C4-2B (cell line): ENCODE data around the gene PCNX1.

ENCODE experiments used
- H3K27ac ChIP-seq: fragments of 450-650 bp; 2 replicates; pipeline ENCODE4 v1.5.1; 2017
- ZFX ChIP-seq: fragments of 450-650 bp; IDR thresholded peaks from 2 replicates; pipeline ENCODE4 v1.6.1; 2017
- TF ChIP-seq, protein P1 (sequence below): fragments of 450-650 bp; conservative IDR thresholded peaks from 2 replicates; pipeline ENCODE4 v1.5.1; 2017; ENCODE audit warnings: mild to moderate bottlenecking

Gene PCNX1

DNA sequence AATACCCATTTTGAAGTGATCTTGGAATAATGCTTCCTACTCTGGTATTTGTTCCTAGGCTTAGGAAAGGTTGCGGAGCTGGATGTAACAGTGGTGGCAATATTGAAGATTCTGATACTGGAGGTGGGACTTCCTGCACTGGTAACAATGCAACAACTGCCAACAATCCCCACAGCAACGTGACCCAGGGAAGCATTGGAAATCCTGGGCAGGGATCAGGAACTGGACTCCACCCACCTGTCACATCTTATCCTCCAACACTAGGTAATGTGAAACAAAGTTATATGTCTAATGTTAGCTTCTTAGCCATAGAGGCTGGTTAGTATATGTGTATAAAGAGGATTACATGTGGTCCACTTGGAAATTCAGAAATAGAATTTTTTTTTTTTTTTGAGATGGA is 197.9 kb downstream of the PCNX1 start:
- TF ChIP-seq ZFX = no peak
- TF ChIP-seq, protein P1, sequence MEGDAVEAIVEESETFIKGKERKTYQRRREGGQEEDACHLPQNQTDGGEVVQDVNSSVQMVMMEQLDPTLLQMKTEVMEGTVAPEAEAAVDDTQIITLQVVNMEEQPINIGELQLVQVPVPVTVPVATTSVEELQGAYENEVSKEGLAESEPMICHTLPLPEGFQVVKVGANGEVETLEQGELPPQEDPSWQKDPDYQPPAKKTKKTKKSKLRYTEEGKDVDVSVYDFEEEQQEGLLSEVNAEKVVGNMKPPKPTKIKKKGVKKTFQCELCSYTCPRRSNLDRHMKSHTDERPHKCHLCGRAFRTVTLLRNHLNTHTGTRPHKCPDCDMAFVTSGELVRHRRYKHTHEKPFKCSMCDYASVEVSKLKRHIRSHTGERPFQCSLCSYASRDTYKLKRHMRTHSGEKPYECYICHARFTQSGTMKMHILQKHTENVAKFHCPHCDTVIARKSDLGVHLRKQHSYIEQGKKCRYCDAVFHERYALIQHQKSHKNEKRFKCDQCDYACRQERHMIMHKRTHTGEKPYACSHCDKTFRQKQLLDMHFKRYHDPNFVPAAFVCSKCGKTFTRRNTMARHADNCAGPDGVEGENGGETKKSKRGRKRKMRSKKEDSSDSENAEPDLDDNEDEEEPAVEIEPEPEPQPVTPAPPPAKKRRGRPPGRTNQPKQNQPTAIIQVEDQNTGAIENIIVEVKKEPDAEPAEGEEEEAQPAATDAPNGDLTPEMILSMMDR = no peak
- H3K27ac ChIP-seq = no peak overlapping the region

DNA sequence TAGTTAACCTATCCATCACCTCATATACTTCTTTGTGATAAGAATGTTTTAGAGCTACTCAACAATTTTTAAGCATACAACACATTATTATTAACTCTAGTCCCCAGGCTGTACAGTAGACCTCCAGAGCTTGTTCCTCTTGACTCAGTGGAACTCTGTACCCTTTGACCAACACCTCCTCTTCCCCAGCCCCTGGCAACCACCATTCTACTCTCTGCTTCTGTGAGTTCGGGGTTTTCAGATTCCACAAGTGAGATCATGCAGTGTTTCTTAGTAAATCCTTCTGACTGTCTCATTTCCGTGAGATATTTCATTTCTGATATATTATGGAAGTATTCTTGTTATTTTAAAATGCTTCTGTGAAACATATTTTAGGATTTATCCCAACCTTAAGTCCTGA is 200.7 kb downstream of the PCNX1 start:
- H3K27ac ChIP-seq = no peak overlapping the region
- no peak for TF ChIP-seq ZFX
- TF ChIP-seq, protein P1 = no peak

DNA sequence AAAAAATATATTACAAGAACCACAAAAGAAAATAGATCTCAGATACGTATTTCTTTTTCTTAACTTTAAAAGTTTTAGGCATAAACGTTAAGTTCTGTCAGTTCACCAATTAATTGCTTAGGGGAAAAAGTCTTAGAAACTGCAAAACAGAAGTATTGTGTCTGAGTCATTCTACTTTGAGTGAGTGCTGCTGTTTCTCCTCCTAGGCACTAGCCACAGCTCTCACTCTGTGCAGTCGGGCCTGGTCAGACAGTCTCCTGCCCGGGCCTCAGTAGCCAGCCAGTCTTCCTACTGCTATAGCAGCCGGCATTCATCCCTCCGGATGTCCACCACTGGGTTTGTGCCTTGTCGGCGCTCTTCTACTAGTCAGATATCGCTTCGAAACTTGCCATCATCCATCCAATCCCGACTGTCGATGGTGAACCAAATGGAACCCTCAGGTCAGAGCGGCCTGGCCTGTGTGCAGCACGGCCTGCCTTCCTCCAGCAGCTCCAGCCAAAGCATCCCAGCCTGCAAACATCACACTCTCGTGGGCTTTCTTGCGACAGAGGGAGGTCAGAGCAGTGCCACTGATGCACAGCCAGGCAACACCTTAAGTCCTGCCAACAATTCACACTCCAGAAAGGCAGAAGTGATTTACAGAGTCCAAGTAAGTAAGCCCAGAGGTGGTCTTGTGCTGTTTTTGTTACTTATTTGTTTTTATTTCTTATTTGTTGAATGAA is 201.3 kb downstream of the PCNX1 start:
- TF ChIP-seq ZFX = no peak
- TF ChIP-seq, protein P1 = no peak
- no peak overlapping the region for H3K27ac ChIP-seq

DNA sequence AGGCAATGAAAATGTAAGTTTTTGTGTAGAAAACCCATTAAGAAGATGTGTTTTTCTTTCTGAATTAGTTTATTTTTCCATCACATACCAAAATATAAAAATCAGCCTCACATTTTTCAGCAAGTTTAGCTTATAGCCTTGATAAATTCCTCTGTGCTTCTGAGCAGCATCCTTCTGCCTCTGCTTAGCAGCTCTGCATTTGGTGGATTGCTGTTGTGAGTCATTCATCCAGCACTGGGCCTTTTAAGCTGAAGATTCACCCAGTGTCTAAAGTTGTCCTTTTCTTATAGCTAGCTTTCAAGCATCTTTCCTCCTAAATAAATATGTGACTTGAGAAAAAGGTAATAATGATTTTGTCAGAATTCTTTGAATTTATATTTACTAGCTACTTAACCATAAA is 206.1 kb downstream of the PCNX1 start:
- TF ChIP-seq, protein P1 = no peak
- no peak for TF ChIP-seq ZFX

DNA sequence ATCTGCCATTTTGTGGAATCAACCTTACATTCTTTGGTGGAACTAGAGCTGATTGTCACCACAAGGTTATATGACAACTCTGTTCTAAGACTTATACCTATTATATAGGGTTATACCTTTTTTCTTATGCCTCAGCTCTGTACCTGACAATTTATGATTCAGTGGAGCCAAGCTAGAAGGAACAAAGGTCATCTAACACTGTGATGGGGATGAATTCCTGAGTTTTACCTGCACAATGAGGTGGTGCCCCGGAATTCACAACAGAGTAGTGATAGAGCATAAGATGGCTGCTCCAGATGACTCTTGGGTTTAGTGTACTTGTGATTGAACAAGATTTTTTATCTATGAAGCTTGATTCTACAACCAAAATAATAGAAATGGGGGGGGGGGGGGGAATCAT is 207.3 kb downstream of the PCNX1 start:
- no peak overlapping the region for H3K27ac ChIP-seq
- no peak for TF ChIP-seq ZFX
- TF ChIP-seq, protein P1 = no peak

More for the DNA sequence above, 206.1 kb downstream of the PCNX1 start:
- no peak overlapping the region for H3K27ac ChIP-seq

DNA sequence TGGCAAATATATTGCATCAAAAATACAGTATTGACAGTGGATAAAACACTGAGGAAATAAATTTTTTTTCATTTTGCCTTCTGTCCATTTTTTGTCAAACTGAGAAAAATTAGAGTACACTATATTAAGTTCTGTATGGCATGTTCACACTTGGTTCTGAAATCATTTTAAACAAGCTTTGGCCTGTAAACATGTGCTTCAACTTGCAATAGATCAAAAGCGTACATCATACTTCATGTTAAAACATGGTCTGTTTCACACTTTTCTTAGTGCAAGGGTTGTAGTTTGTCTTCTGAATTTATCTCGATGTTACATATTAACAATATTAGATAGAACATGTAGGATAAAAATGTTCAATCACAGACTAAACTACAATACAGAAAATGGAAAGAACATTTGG is 208.0 kb downstream of the PCNX1 start:
- no peak for TF ChIP-seq ZFX
- TF ChIP-seq, protein P1 = no peak
- H3K27ac ChIP-seq = no peak overlapping the region

DNA sequence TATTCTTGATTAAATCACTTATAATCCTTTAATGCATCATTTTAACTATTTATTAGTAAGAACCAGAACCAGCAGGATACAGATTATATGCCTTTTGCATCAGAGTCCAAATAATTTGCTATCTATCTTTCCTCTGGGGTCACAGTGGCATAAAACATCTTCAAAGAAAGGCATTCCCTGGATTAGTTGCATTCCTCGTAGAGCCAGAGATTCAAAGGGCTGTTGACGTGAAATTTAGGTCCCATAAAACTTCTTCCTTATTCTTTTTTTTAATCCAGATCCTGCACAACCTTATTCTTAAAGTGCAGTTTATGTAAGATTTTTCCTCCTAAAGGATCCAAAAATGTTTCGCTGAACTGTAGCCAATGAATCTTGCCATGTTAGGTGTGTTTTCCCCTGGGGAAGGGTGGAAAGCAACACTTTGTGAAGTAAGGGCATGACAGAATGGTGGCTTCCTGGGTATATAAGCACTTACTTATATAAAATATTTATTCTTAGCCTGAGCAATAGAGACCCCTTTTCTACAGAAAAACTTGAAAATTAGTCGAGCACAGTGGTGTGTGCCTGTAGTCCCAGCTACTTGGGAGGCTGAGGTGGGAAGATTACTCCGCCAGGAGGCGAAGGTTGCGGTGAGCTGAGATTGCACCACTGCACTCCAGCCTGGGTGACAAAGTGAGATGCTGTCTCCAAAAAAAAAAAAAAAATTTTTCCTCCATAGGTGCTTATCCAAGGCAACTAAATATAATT is 208.7 kb downstream of the PCNX1 start:
- TF ChIP-seq, protein P1 = no peak
- TF ChIP-seq ZFX = no peak
- H3K27ac ChIP-seq = no peak overlapping the region
